SIG-M5 treated with dmso at 0.1 percent for 504 hours (cell line): ENCODE measurements around the gene CNR2.
A peak's percentile ranks its signal among the peaks of the same experiment; 100 is the strongest.
"Not testable (repeated sequence)": the region's sequence is repeated elsewhere in the genome, so short reads cannot be mapped to it uniquely, and the experiment has no call there.

Experiments used
- DNase-seq: peaks from one replicate; lab custom pipeline; 2025; ENCODE audit not compliant: unreplicated experiment; lab: John Stamatoyannopoulos, UW

The CNR2 gene

GRCh38 chr1:23913212-23913880, at the start of gene CNR2:
CNR2 (minus strand) TSS chr1:23913362; CDS start chr1:23875617, 37,745 bp downstream.
- no peak for DNase-seq

- DNase-seq, result no peak
These were observed 47.3 kb upstream of the CNR2 start for GRCh38 chr1:23960291-23961020.

GRCh38 chr1:23959461-23960290, 46.5 kb upstream of the CNR2 start, which contains the start of gene PNRC2:
PNRC2 (plus strand) TSS chr1:23959828; CDS start chr1:23961458, 1,630 bp downstream.
- DNase-seq, result peak; percentile 94

GRCh38 chr1:23958810-23959460, 45.8 kb upstream of the CNR2 start:
- DNase-seq, result peak; percentile 98

GRCh38 chr1:23958040-23958809, 45.1 kb upstream of the CNR2 start:
- not testable (repeated sequence) for DNase-seq

- no peak for DNase-seq
These were observed 43.9 kb upstream of the CNR2 start for GRCh38 chr1:23957096-23957495.

- DNase-seq, result no peak
These were observed 39.9 kb upstream of the CNR2 start for GRCh38 chr1:23953020-23953419.

- DNase-seq, result no peak
These were observed 34.2 kb upstream of the CNR2 start for GRCh38 chr1:23947366-23947765.

GRCh38 chr1:23936481-23937176, 23.5 kb upstream of the CNR2 start:
- DNase-seq, result no peak

- no peak for DNase-seq
These were observed 18.3 kb upstream of the CNR2 start for GRCh38 chr1:23931491-23931880.

GRCh38 chr1:23930861-23931490, 17.8 kb upstream of the CNR2 start:
- DNase-seq, result peak; percentile 64

- no peak for DNase-seq
These were observed 17.1 kb upstream of the CNR2 start for GRCh38 chr1:23930270-23930669.

- no peak for DNase-seq
These were observed 15.6 kb upstream of the CNR2 start for GRCh38 chr1:23928789-23929188.

- DNase-seq, result no peak
These were observed 13.9 kb upstream of the CNR2 start for GRCh38 chr1:23927097-23927496.

GRCh38 chr1:23925279-23925678, 12.1 kb upstream of the CNR2 start:
- DNase-seq, result no peak

GRCh38 chr1:23924601-23925000, 11.4 kb upstream of the CNR2 start:
- DNase-seq, result no peak

GRCh38 chr1:23923592-23924499, 10.7 kb upstream of the CNR2 start:
- DNase-seq, result no peak

- DNase-seq, result no peak
These were observed 9.3 kb upstream of the CNR2 start for GRCh38 chr1:23922321-23922943.
